A549 (cell line): ENCODE data around the gene KRT222.

Experiments
- BCL3 ChIP-seq: fragments of >200 bp; sonication (Bioruptor Twin); formaldehyde crosslinking; IDR thresholded peaks from 3 replicates; pipeline ENCODE4 v1.6.1; 2016
- CHD2 ChIP-seq: fragments of 150-350 bp; IDR thresholded peaks from 2 replicates; pipeline ENCODE4 v1.6.1; 2014; ENCODE audit warnings: low read length; ENCODE audit not compliant: partially characterized antibody
- POLR2A ChIP-seq: IDR thresholded peaks from 2 replicates; pipeline ENCODE4 v1.6.1; 2012; ENCODE audit warnings: mild to moderate bottlenecking, low read length
- REST ChIP-seq: fragments of 200-600 bp; sonication (generic); IDR thresholded peaks from 2 replicates; pipeline ENCODE4 v1.6.1; 2016; ENCODE audit warnings: antibody characterized with exemption, mild to moderate bottlenecking, moderate library complexity
- TP53 ChIP-seq: fragments of 250-450 bp; sonication (Bioruptor Pico); IDR thresholded peaks from 2 replicates; pipeline ENCODE4 v1.5.0; 2021; ENCODE audit warnings: mild to moderate bottlenecking, moderate library complexity
- TF ChIP-seq, protein P1 (sequence below): fragments of 450-650 bp; IDR thresholded peaks from 2 replicates; pipeline ENCODE4 v1.6.1; 2014; ENCODE audit warnings: antibody characterized with exemption
- TF ChIP-seq, protein P2 (sequence below): fragments of >200 bp; sonication (Bioruptor Twin); formaldehyde crosslinking; IDR thresholded peaks from 3 replicates; pipeline ENCODE4 v1.5.1; 2016

GRCh38 chr17:40612599-40613244 is 52.3 kb downstream of the KRT222 start:
- no peak for TF ChIP-seq REST
- TF ChIP-seq BCL3, result no peak
- no peak for TF ChIP-seq CHD2
- no peak for TF ChIP-seq TP53 (CRISPR knock-in tag)
- TF ChIP-seq, protein P1, sequence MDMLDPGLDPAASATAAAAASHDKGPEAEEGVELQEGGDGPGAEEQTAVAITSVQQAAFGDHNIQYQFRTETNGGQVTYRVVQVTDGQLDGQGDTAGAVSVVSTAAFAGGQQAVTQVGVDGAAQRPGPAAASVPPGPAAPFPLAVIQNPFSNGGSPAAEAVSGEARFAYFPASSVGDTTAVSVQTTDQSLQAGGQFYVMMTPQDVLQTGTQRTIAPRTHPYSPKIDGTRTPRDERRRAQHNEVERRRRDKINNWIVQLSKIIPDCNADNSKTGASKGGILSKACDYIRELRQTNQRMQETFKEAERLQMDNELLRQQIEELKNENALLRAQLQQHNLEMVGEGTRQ, result no peak
- TF ChIP-seq, protein P2, sequence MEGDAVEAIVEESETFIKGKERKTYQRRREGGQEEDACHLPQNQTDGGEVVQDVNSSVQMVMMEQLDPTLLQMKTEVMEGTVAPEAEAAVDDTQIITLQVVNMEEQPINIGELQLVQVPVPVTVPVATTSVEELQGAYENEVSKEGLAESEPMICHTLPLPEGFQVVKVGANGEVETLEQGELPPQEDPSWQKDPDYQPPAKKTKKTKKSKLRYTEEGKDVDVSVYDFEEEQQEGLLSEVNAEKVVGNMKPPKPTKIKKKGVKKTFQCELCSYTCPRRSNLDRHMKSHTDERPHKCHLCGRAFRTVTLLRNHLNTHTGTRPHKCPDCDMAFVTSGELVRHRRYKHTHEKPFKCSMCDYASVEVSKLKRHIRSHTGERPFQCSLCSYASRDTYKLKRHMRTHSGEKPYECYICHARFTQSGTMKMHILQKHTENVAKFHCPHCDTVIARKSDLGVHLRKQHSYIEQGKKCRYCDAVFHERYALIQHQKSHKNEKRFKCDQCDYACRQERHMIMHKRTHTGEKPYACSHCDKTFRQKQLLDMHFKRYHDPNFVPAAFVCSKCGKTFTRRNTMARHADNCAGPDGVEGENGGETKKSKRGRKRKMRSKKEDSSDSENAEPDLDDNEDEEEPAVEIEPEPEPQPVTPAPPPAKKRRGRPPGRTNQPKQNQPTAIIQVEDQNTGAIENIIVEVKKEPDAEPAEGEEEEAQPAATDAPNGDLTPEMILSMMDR, result no peak
- TF ChIP-seq POLR2A, result peak; percentile 2; the same call in 1 of the 2 replicates
